Measurements from ENCODE around the gene KANK4.

Gene KANK4

DNA sequence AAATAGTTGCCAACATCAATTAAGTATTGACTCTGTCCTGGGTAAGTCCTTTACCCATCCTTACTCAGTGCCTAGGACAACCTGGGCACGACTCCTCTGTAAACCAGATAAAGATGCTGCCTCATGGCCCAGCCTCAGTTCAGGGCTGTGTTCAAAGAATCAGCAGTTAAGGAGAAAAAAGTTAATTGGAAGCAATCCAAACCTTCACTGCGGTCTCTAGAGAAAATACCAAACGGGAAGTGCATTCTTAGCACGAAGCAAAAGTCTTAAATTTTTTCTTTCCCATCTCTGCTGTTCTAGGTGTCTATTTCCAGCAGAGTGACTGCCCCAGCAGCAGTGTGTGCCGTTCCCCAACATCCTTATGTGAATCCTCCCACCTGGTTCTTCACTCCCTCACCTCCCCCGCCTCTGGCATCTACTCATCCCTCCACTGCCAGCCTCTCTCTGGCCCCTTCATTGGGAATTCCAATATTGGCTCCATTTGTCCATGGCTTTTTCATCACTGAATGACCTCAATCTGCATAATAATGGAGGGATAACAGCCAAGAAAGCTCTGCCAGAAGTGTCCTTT, 23.2 kb downstream of the KANK4 start:
- Histone ChIP-seq H3K9me3 (no peaks in the 10 kb centered on the region), H3K36me3 (no peaks in the 10 kb centered on the region), H3K27ac (no peak overlapping the region), H3K4me1 (ENCODE audit: control insufficient read depth in 1 of 2, insufficient read depth in 1 of 2, low read depth in 1 of 2, low read length in 1 of 2) (peaks cover 0 to 6% of the 10 kb centered on the region in 2 experiments), H3K27me3 (no peaks in the 10 kb centered on the region), H3K4me3 (ENCODE audit: low read depth in 1 of 2, low read length in 1 of 2) (no peak overlapping the region)
- TF ChIP-seq, protein P1, sequence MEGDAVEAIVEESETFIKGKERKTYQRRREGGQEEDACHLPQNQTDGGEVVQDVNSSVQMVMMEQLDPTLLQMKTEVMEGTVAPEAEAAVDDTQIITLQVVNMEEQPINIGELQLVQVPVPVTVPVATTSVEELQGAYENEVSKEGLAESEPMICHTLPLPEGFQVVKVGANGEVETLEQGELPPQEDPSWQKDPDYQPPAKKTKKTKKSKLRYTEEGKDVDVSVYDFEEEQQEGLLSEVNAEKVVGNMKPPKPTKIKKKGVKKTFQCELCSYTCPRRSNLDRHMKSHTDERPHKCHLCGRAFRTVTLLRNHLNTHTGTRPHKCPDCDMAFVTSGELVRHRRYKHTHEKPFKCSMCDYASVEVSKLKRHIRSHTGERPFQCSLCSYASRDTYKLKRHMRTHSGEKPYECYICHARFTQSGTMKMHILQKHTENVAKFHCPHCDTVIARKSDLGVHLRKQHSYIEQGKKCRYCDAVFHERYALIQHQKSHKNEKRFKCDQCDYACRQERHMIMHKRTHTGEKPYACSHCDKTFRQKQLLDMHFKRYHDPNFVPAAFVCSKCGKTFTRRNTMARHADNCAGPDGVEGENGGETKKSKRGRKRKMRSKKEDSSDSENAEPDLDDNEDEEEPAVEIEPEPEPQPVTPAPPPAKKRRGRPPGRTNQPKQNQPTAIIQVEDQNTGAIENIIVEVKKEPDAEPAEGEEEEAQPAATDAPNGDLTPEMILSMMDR (IDR thresholded peaks at IDR 0.05), result no peak

DNA sequence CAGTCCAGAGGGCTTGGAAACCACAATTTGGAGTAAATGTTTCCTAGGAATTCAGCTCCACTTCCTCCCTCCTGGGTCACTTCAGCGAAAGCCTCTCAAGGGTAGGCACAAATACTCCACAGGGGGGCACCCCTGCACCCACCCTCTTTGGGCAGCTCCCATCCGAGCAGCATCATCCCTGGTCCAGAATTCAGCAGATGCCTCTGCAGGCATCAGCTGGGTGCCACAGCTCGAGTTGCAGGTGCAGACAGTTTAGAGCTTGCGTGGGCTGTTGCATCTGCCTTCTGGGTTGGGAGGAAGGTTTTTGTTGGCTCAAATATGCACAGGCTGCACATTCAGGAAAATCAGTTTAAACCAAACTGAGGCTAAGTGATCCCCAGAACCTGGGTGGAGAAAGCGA, 25.0 kb downstream of the KANK4 start:
- TF ChIP-seq, protein P1 (IDR thresholded peaks at IDR 0.05), result no peak
- Histone ChIP-seq H3K4me3 (ENCODE audit: low read depth in 1 of 2, low read length in 1 of 2) (no peak overlapping the region), H3K36me3 (no peaks in the 10 kb centered on the region), H3K4me1 (ENCODE audit: control insufficient read depth in 1 of 2, insufficient read depth in 1 of 2, low read depth in 1 of 2, low read length in 1 of 2) (peaks cover 0 to 8% of the 10 kb centered on the region in 2 experiments), H3K27ac (no peak overlapping the region), H3K27me3 (no peaks in the 10 kb centered on the region), H3K9me3 (no peaks in the 10 kb centered on the region)

DNA sequence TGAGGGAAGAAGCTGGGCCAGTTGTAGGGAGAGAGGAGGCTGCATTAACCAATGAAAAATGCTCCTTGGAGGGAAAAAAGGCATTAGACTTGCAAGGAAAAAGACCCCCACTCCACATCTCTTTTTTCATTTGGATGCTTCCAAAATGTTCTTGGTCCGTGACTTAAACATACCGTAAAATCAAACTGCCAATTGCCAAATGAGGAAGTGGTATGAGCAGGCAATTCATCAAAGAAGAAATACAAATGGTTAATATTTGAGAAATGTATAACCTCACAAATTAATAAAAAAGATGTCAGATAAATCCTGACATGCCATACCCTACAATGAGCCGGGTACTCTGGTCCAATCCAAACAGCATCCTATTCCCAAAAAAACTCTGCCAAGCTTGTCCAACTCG, 30.6 kb downstream of the KANK4 start:
- H3K27me3 ChIP-seq, result no peaks in the 10 kb centered on the region
- H3K4me1 ChIP-seq (ENCODE audit: control insufficient read depth in 1 of 2, insufficient read depth in 1 of 2, low read depth in 1 of 2, low read length in 1 of 2), result peaks cover 0 to 24% of the 10 kb centered on the region in 2 experiments
- TF ChIP-seq, protein P1 (IDR thresholded peaks at IDR 0.05), result no peak

DNA sequence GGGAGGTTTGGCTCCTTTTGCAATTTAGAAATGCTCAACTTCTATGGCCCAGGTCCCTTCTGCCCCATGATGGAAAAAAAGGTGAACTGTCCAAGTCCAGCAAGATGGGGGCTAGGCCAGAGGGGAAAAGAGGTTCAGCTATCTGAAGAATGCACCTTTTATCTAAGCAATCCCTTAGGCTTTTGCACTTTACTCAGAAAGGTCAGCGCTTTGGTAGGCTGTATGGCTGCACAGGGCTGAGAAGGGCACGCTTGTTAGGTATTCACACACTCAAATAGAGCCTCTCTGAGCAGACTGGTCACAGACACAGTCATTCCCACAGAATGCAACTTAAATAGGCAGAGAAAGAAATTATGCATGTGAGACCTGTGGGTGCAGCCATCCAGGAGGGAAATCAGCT, 31.0 kb downstream of the KANK4 start:
- Histone ChIP-seq H3K4me1 (ENCODE audit: control insufficient read depth in 1 of 2, insufficient read depth in 1 of 2, low read depth in 1 of 2, low read length in 1 of 2) (peaks cover 0 to 24% of the 10 kb centered on the region in 2 experiments), H3K9me3 (no peaks in the 10 kb centered on the region), H3K36me3 (no peaks in the 10 kb centered on the region), H3K27ac (no peak overlapping the region), H3K4me3 (ENCODE audit: low read depth in 1 of 2, low read length in 1 of 2) (no peak overlapping the region), H3K27me3 (no peaks in the 10 kb centered on the region)
- TF ChIP-seq, protein P1 (IDR thresholded peaks at IDR 0.05), result no peak

More for the DNA sequence above, 30.6 kb downstream of the KANK4 start:
- Histone ChIP-seq H3K9me3 (no peaks in the 10 kb centered on the region), H3K36me3 (no peaks in the 10 kb centered on the region), H3K4me3 (ENCODE audit: low read depth in 1 of 2, low read length in 1 of 2) (no peak overlapping the region), H3K27ac (no peak overlapping the region)

DNA sequence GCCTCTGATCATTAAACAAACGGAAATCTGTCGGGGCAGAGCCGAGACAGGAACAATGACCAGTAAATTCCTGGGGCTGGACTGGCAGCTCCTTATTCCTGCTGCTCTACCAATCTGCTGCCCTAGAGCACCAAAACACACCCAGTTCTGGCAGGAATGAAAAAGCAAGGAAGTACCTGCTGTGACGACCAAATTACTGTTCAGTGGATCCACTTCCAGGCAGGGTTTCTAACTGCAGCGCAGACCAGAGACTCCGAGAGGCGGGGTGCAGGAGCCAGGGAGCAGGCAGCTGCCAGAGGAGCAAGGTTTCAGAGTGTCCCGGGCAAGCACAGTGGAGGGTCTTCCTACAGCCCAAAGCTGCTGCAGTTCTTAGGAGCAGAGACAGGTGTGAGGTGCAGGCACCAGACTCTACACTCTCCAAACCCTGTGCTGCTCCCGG, 32.4 kb downstream of the KANK4 start:
- H3K4me1 ChIP-seq (ENCODE audit: control insufficient read depth in 1 of 2, insufficient read depth in 1 of 2, low read depth in 1 of 2, low read length in 1 of 2), result peaks cover 0 to 24% of the 10 kb centered on the region in 2 experiments
- no peaks in the 10 kb centered on the region for H3K36me3 ChIP-seq
- H3K27ac ChIP-seq, result no peak overlapping the region
- no peaks in the 10 kb centered on the region for H3K27me3 ChIP-seq
- no peak overlapping the region for H3K4me3 ChIP-seq (ENCODE audit: low read depth in 1 of 2, low read length in 1 of 2)
- no peaks in the 10 kb centered on the region for H3K9me3 ChIP-seq
- TF ChIP-seq, protein P1 (IDR thresholded peaks at IDR 0.05), result no peak
